Renal pelvis (tissue), 4 donors: ENCODE measurements around the gene SEC14L2. TPM values are rescaled to one million over a fixed set of nuclear protein-coding genes. Genes with fewer than 3 reads are reported as not detected.
"Not testable (repeated sequence)": the region's sequence is repeated elsewhere in the genome, so short reads cannot be mapped to it uniquely, and the experiment has no call there.

ENCODE experiments used
- DNase-seq: peaks from one replicate; pipeline ENCODE4 v3.0.0-alpha.2; 2013
- polyA plus RNA-seq, 3 donors: library from polyadenylated mRNA; unstranded; fragments of 120-200 nt; gene quantifications; one replicate each; pipeline ENCODE4 v1.2.1, GENCODE V29; 2013; ENCODE audit not compliant: insufficient read length in 3 of 3

SEC14L2 gene
- polyA plus RNA-seq, 3 donors, result 6.0 to 8.1 (median 7.4) TPM

DNA sequence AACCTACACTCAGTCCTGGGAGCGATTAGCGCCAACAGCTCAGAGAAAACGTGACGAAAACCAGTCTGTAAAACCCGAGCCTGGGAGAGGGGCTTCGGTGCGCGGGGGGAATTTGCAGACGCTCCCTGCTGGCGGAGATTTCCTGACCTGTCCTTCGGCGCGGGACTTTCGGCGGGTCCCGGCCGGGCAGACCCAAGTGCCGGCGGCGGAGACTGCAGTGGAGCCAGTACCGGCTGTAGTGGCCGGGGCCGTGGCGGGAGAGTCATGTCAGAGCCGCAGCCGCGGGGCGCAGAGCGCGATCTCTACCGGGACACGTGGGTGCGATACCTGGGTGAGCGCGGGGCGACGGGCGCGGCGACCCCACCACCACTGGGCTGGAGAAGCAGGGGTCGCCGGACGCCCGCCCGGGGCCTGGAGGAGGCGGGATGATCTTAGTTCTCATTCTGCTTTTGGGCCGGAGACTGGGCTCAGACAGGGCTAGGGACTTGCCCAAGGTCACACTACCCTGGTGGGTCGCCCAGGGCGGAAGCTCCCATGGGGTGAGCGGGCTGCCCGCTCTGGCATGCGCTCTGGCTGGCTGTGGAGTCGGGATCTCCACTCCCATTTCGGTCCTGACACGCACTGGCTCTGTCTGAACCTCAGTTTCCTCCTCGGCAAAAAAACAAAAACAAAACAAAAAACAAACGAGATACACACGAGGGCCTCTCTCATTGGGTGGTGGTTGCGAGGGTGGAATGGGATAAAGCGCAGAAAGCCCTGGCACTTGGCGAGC is 29.0 kb downstream of the SEC14L2 start, which contains the start of gene MTFP1:
Gene MTFP1, plus strand, starts transcription at position 153 of the 772 bp plus-strand sequence. Its CDS starts 112 bp downstream, at position 265.
- peak; percentile 73 for DNase-seq

DNA sequence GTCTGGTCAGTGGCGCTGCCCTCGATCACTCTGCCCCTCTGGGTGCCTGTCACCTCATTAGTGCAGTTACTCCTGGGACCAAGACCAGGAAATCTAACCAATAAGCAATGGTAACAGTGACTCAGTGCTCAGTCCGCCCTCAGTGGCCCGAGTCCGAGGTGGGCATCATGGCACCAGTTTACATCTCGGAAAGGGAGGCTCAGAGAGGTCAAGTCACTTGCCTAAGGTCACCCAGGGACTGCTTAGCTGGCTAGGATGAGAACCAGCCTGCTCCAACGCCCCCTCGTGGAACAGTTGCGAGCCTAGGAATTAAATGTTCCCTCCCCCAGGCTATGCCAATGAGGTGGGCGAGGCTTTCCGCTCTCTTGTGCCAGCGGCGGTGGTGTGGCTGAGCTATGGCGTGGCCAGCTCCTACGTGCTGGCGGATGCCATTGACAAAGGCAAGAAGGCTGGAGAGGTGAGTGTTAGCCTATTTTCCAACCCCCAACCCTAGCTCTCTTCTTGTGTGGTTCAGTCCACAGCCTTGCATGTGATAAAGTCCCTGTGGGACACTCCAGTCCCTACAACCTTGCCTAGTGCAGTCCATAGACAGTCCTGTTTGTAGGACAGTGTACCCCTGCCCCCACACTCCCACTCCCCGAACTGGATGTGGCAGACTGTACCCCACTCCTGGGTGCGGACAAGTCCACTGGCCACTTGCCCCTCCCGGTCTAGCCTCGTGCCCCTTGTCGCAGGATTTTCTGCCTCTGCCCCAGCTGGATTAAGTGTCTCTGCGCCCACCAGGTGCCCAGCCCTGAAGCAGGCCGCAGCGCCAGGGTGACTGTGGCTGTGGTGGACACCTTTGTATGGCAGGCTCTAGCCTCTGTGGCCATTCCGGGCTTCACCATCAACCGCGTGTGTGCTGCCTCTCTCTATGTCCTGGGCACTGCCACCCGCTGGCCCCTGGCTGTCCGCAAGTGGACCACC is 29.9 kb downstream of the SEC14L2 start:
- peak; percentile 82 for DNase-seq

DNA sequence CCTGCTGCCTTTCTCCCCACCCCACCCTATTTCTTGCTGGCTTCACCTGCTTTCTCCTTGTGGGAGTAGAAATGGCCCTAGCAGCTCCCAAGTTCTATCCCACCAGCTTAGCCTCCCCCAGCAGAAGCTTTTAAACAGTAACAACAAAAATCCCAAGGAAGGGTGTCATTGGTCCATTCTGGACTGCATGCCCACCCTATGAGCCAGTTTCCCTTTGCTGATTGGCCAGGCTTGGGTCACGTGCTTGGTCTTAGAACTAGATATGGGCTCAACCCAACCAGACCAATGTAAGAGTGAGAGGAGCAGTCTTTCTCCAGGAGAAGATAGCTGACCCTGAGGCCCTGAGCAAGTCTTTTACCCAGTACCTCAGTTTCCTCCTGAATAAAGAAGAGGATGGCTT is 31.1 kb downstream of the SEC14L2 start:
- no peak for DNase-seq

DNA sequence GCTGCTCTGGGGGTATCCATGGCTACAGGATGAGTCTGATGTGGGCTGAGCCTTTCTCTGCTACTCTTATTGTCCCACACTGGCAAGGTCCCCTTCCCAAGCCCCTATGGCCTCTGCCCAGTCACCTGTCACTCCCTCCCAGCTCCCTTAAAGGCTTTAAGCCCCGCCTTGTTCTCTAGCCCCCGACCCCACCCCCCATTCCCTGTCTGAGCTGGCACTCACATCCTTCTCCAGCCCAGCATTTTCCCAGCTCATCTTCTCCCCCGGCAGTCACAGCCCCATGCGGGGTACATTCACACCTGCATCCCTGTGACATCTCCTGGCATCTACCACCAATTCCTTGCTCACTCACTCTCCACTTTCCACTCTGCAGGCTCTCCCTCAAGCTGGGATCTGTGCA is 33.1 kb downstream of the SEC14L2 start:
- DNase-seq, result no peak

DNA sequence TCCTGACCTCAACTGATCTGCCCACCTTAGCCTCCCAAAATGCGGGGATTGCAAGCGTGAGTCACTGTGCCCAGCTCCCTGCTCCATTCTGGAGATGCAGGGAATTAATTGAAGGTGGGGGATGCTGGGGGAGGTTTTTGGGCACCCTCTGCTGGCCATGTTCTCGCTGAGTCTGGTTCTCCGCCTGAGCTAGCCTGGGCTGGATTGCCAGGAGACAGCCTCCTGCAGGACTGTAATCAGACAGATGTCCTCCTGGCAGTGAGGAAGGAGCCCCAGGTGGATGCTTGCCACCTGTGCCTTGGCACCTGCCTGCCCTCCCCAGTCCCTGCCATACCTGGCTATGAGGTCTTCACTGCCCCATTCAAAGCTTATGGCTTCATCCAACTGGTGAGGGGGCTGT is 34.1 kb downstream of the SEC14L2 start:
- DNase-seq, result no peak

DNA sequence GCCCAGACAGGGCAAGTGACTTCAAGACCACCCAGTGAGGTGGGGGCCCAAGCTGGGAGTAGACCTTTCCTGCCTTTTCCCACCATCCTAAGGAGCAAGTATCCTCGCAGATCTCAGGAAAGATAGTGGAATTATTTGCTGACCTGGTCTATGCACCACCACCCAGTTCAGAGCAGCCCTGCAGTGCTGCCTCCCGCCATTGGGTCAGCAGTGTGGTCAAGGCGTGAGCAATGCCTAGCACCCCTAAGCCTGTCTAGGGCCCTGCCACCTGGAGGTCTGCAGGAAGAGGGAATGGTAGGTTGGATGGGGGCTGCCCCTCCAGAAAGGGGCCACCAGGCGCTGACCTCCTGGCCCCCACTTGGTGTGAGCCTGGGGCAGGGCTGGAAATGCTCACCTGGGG is 35.3 kb downstream of the SEC14L2 start:
- DNase-seq, result no peak

DNA sequence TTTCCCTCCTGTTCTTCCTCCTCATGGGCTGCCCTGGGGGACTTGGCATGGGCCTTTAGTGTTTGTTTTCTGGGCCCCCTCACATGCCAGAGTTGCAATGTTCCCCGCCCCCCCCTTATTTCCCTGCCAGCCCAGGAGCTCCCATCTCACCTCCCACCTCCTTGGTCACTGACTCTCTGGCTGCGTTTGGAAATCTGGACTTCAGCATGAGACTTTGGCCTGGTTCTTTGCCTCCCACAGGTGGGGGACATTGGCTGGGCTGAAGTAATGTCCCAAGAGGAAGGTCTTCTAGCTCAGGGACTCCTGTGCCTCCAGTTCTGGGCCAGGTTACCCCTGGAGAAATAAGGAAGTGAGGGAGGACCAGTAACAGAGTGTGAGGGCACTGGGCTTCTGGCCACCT is 35.7 kb downstream of the SEC14L2 start:
- DNase-seq, result no peak

DNA sequence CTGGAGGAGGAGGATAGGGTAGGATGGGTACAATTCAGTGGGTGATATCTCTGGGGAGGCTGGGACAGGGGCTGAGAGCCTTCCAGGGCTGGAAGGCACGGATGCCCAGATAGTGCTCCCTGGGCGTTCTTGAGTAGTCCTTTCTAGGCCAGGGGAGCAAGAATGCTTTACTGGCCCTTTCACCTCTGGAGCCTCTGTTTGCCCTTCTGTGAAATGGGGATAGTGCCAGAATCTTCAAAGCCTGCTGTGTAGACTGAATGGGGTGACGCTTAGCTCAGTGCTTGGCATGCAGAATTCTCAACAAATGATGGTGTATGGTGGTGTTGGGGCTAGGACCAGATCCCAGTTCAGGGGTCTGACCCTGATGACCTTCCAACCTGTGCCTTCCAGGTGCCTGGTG is 36.4 kb downstream of the SEC14L2 start:
- DNase-seq, result no peak

DNA sequence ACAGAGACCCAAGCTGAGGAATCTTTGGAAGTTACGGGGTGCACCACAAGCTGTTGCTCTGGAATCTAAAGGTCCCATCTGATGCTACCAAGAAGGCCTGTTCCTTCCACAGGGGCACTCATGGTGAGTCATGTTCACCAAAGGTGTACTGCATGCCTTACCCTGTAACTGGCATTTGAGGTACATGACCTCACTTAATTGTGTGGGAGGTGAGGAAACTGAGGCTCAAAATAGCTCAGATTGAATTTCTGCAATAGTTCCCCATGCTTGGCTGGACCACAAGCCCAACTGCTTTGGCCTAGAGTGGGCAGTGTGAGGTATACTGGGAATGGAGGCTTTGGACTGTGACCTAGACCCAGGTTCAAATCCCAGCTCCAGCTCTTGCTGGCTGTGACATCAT is 37.0 kb downstream of the SEC14L2 start:
- DNase-seq, result no peak

DNA sequence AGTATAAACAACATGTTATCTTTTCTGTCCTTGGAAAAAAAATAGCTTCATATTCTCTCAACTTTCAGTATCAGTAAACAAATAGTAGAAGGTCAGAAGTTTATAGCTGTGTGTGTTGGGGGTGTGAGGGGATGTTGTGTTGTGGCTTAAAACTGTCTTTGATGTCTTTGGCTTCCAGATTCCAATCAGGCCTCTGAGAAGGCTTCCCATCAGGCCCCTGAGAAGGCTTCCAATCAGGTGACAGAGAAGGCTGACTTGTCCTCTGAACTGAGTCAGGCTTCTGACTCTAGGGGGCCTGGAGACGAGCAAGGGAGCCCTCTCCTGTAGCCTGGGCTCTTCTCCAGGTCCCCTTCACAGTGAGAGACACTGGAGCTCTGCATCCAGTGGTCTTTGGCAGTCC is 38.0 kb downstream of the SEC14L2 start:
- DNase-seq, result no peak

DNA sequence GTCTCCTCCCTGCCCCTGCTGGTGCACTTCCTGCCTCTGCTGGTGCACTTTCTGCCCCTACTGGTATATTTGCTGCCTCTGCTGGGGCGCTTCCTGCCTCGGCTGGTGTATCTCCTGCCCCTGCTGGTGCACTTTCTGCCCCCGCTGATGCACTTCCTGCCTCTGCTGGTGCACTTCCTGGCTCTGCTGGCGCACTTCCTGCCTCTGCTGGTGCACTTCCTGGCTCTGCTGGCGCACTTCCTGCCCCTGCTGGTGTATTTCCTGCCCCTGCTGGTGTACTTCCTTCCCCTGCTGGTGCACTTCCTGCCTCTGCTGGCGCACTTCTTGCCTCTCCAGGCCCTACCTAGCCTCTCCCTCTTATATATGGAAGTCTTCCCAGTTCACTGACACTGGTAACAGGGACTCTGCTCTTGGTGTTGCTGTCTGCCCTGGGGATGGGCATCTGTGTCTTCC is 38.9 kb downstream of the SEC14L2 start:
- DNase-seq, result no peak

DNA sequence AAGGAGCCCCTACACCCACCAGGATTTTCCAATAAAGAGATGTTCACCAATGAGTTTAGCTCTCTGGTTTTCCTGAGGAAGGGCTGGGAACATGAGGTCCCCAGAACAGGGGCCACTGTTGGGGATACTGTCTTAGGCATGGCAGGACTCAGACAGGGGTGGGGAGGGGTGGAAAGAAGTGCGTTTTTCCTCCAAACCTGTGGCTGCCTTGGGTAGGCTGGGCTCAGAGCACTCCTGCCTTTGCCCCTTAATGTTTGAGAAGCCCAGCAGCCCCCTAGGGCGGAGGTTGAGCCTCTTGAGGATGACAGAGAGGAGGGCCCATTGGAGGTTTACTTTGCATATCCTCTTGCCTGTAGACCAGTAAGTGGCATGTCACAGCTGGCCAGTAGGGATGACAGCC is 39.4 kb downstream of the SEC14L2 start:
- DNase-seq, result no peak

DNA sequence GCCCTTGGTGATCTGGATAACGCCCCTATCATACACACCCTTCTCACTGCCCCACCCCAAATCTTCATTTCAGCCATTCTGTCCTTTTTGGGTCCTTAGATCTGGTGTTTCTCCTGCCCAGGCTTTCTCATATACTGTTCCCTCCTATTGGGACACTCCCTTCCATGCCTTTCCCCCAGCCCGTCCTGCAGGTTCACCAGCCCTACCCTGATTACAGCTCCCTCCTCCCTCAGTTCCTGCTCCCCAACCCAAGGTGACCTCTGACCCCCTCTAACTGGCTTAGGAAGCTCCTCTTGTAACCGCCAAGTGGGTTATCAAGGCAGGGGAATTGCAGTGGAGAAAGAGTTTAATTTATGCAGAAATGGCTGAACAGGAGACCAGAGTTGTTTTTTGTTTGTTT is 41.7 kb downstream of the SEC14L2 start:
- no peak for DNase-seq

DNA sequence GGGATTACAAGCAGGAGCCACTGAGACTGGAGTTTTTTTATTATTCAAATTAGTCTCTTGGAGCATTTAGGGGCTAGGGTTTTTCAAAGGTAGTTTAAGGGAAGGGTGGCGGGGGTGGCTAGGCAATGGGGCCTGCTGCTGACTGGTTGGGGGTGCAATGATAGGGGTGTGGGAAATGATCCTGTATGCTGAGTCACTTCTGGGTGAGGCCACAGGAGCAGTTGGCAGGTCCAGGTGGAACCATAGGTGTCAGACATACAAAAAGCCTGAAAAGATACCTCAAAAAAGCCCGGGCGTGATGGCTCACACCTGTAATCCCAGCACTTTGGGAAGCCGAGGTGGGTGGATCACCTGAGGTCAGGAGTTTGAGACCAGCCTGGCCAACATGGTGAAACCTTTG is 42.4 kb downstream of the SEC14L2 start:
- DNase-seq, result no peak

DNA sequence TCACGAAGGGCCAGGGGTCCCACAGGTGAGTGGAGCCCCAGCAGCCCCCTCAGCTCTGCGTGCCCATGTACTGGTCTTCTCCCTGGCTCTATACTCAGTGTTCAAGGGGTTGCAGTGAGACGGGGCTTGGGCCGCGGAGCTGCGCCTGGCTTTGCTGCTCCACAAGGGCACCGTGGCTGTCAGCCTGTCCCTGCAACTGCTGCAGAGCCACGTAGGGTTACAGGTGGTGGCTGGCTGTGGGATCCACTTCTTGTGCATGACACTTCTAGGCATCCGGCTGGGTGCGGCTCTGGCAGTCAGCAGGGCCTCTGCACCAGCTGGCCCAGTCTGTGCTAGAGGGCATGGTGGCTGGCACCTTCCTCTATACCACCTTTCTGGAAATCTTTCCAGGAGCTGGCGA is 43.0 kb downstream of the SEC14L2 start:
- DNase-seq, result no peak

DNA sequence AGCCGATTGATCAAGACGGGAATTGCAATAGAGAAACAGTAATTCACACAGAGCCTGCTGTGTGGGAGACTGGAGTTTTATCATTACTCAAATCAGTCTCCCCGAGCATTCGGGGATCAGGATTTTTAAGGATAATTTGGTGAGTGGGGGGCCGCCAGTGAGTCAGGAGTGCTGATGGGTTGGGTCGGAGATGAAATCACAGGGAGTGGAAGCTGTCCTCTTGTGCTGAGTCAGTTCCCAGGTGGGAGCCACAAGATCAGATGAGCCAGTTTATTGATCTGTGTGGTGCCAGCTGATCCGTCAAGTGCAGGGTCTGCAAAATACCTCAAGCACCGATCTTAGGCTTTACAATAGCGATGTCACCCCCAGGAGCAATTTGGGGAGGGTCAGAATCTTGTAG is 44.3 kb downstream of the SEC14L2 start:
- DNase-seq, result no peak

DNA sequence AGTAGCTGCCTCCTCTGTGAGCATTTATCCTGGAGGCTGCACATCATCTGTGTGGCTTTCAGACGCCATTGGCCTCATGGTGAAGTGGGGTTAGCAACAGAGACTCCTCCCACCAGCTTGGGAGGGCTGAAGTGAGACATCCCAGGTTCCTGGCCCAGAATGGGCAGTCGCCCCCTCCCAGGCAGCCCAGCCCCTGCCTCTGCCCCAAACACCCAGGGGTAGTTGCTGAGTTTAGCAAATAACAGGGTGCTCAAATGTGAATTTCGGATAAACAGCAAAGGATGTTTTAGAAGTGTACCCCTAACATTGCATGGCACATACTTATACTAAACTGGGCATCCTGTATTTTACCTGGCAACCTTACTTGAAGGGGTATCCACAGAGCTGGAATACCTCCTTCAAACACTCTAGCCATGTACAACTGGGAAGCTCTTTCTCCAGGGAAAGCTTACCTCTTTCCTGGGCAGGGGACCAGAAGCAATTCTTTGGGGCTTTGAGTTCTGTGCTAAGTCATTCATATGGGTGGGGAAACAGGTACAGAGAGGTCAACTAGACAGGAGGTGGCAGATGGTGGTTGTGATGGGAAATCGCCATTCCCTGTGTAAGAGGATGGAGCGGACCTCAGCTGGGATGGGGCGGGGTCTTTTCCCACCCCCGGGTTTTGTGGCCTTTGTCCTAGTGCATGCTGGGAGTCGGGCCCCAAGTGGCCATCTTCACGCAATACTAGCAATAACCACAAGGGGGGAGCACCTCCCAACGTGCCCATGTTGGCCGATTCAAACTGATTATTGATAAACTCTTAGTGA is 48.0 kb downstream of the SEC14L2 start:
- peak; percentile 43 for DNase-seq

DNA sequence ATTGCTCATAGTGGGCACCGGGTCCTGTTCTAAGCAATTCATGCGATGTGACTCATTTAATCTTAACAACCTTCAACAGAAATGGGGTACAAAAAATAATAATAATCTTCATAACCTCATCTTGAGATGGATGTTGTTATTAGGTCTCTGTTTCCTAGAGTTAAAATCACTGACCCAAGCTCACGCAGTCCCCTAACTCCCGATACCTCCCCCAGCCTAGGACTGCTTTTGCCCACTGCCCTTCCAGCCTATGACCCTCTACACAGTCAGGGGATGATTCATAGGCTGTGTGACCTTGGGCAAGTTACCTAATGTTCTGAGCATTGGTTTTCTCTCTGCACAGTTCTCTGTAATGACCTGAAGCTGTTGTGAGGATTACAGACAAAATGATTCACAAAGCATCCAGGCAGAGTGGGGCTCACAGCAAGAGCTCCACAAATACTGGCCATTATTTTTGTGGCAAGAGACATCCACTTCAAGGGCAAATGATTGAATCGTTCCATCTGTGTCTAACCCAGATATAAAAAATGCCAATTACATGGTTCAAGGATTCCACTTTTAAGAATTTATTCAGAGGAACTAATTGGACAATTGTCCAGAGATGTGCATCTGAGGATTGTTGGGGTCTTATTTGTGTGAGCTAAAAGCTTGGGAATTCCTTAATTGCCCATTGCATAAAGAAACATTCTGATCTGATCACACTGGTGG is 48.8 kb downstream of the SEC14L2 start:
- no peak for DNase-seq

DNA sequence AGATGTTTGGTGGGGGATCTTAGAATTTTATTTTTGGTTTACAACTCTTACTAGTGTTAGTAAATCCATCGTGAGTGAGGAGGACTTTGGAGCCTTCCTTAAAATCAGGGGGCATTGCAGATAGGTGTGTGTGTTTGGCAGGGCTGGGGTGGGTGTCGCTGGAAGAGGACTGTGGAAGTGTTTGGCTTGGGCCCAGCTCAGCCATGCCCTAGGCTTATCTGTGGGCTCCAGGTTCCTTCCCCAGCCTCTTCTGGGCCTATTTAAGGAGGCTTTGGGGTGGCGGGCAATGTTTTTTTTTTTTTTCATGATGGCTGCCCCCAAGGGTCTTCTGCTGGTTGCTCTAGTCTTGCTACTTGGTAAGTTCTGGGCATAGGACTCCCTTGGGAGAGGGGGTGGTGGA is 50.8 kb downstream of the SEC14L2 start:
- no peak for DNase-seq

DNA sequence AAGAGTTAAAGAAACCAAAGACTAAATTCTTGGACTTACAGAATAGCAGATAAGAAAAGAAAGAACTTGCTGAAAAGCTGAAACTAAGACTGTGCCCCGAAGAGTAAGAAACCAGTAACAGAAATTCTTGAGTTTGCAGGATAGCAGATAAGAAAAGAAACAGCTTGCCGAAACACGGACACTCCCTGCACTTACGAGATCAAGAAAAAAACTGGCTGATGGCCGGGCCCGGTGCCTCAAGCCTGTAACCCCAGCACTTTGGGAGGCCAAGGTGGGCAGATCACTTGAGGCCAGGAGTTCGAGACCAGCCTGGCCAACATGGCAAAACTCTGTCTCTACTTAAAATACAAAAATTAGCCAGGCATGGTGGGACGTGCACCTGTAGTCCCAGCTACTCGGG is 54.7 kb downstream of the SEC14L2 start:
- not testable (repeated sequence) for DNase-seq

DNA sequence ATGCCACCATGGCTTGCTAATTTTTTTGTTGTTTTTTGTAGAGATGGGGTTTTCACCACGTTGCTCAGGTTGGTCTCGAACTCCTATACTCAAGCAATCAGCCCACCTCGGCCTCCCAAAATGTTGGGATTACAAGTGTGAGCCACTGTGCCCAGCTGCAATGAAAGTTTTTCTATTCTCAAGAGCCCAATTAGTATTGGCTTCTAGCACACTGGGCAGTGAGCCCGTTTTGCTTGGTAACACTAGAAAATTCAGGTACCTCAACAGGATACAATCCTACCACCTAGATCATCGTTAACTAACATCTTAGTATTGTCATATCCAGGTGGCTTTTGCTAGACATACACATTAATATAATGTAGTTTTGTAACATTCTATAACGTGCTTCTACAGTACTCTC is 56.0 kb downstream of the SEC14L2 start:
- no peak for DNase-seq
